Measurements from ENCODE around the gene MYL9.

- TF ChIP-seq CTCF (IDR thresholded peaks at IDR 0.05) = no peak
- TF ChIP-seq EZH2 (IDR thresholded peaks at IDR 0.05; ENCODE audit: borderline replicate concordance, insufficient read depth, low read depth, low read length, poor library complexity, severe bottlenecking) = no peak
These were observed 6.1 kb downstream of the MYL9 start for GRCh38 chr20:36547186-36548005.

All from B cell (primary cell).